Testis (tissue), 2 donors: Measurements from ENCODE around the gene ING1.

Source experiments
- POLR2A ChIP-seq: fragments of 450-650 bp; IDR thresholded peaks from one replicate; pipeline ENCODE4 v1.6.1; 2017; ENCODE audit warnings: antibody characterized with exemption, mild to moderate bottlenecking, moderate library complexity
- TF ChIP-seq, protein P1 (sequence below), 3 experiments: fragments of 450-650 bp in 2 of 3; fragments of 200-600 bp in 1 of 3; sonication (generic) in 1 of 3; IDR thresholded peaks; one replicate each; pipeline ENCODE4 v1.5.1; 2016 to 2019; ENCODE audit warnings: antibody characterized with exemption in 3 of 3, mild to moderate bottlenecking in 2 of 3, moderate library complexity in 1 of 3

GRCh38 chr13:110726726-110727125 lies 13.2 kb downstream of the ING1 start:
- TF ChIP-seq, protein P1, sequence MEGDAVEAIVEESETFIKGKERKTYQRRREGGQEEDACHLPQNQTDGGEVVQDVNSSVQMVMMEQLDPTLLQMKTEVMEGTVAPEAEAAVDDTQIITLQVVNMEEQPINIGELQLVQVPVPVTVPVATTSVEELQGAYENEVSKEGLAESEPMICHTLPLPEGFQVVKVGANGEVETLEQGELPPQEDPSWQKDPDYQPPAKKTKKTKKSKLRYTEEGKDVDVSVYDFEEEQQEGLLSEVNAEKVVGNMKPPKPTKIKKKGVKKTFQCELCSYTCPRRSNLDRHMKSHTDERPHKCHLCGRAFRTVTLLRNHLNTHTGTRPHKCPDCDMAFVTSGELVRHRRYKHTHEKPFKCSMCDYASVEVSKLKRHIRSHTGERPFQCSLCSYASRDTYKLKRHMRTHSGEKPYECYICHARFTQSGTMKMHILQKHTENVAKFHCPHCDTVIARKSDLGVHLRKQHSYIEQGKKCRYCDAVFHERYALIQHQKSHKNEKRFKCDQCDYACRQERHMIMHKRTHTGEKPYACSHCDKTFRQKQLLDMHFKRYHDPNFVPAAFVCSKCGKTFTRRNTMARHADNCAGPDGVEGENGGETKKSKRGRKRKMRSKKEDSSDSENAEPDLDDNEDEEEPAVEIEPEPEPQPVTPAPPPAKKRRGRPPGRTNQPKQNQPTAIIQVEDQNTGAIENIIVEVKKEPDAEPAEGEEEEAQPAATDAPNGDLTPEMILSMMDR (IDR thresholded peaks at IDR 0.05): no peak
- TF ChIP-seq POLR2A: no peak
